Endothelial cell of umbilical vein (primary cell): ENCODE measurements around the gene SCN1B. TPM values are rescaled to one million over a fixed set of nuclear protein-coding genes. Genes with fewer than 3 reads are reported as not detected.

Experiments
- BruUV-seq: library from RNA; stranded (reverse); fragments of 400-500 nt; replicated peaks from 2 replicates; lab custom pipeline; 2021; lab: Mats Ljungman, UMichigan
- CTCF ChIA-PET: fragments of 300-600, 350-600 bp; sonication (Branson Sonifier 250); formaldehyde crosslinking; loops from one replicate; lab custom pipeline; 2021; ENCODE audit warnings: antibody characterized with exemption, inconsistent platforms; lab: Charles Lee
- POLR2A ChIA-PET: fragments of 300-600, 350-600 bp; sonication (Branson Sonifier 250); formaldehyde crosslinking; loops from one replicate; lab custom pipeline; 2021; ENCODE audit warnings: antibody characterized with exemption, inconsistent platforms; lab: Charles Lee
- DNase-seq: peaks from one replicate; pipeline ENCODE4 v3.0.0-alpha.2; 2011; ENCODE audit warnings: low read depth, low spot score
- FAIRE-seq: peaks from 2 replicates; lab custom pipeline; 2011; peaks lifted over from hg19 to GRCh38; lab: Jason Lieb, UNC
- H2AFZ ChIP-seq: 2 replicates; pipeline ENCODE4 v1.6.0; 2012; ENCODE audit warnings: low read depth, low read length, control low read depth, inconsistent platforms
- H3K27ac ChIP-seq: 2 replicates; pipeline ENCODE4 v1.5.1; 2011; ENCODE audit warnings: low read depth, mild to moderate bottlenecking, control low read depth, low read length, moderate library complexity; ENCODE audit not compliant: insufficient read depth
- H3K27me3 ChIP-seq, 2 experiments: 2 replicates each; pipeline versions ENCODE4 v1.6.0 to v1.6.1; 2011; ENCODE audit warnings: low read length in 2 of 2, mixed read lengths in 1 of 2; ENCODE audit not compliant: control insufficient read depth in 2 of 2, insufficient read depth in 2 of 2
- H3K36me3 ChIP-seq, 2 experiments: 2 replicates in 1 of 2; 3 replicates in 1 of 2; pipeline ENCODE4 v1.5.1; 2011; ENCODE audit warnings: low read length in 2 of 2, mild to moderate bottlenecking in 1 of 2, moderate library complexity in 1 of 2; ENCODE audit not compliant: control insufficient read depth in 2 of 2, insufficient read depth in 2 of 2; ENCODE audit errors: extremely low read depth in 1 of 2
- H3K4me1 ChIP-seq: 3 replicates; pipeline ENCODE4 v1.5.1; 2011; ENCODE audit warnings: mild to moderate bottlenecking, low read length; ENCODE audit not compliant: control insufficient read depth, insufficient read depth; ENCODE audit errors: extremely low read depth
- H3K4me2 ChIP-seq: 2 replicates; pipeline ENCODE4 v1.6.1; 2011; ENCODE audit warnings: low read length, control low read depth, mixed read lengths; ENCODE audit not compliant: insufficient read depth
- H3K4me3 ChIP-seq, 3 experiments: fragments of 200-600 bp in 1 of 3; sonication (generic), shearing (Covaris generic) in 1 of 3; replicated peaks in 1 of 3; 2 replicates each; pipeline ENCODE4 v1.5.1; 2011 to 2016; ENCODE audit warnings: control low read depth in 3 of 3, low read length in 3 of 3, mild to moderate bottlenecking in 2 of 3, inconsistent platforms in 1 of 3, low read depth in 1 of 3, moderate library complexity in 1 of 3; ENCODE audit not compliant: insufficient read depth in 1 of 3
- H3K79me2 ChIP-seq: 2 replicates; pipeline ENCODE4 v1.6.0; 2012; ENCODE audit warnings: low read length, inconsistent platforms; ENCODE audit not compliant: control insufficient read depth, insufficient read depth
- H3K9ac ChIP-seq: replicated peaks from 2 replicates; pipeline ENCODE3; 2011; ENCODE audit warnings: low read length, control low read depth; ENCODE audit not compliant: insufficient read depth; ENCODE audit errors: extremely low read depth
- H3K9me1 ChIP-seq: replicated peaks from 3 replicates; pipeline ENCODE4 v1.6.0; 2011; ENCODE audit warnings: mild to moderate bottlenecking, low read length; ENCODE audit not compliant: control insufficient read depth, insufficient read depth; ENCODE audit errors: extremely low read depth
- H3K9me3 ChIP-seq: replicated peaks from 2 replicates; pipeline ENCODE4 v1.5.1; 2012; ENCODE audit warnings: low read length, inconsistent platforms; ENCODE audit not compliant: control insufficient read depth, insufficient read depth
- H4K20me1 ChIP-seq: replicated peaks from 2 replicates; pipeline ENCODE3; 2011; ENCODE audit warnings: mild to moderate bottlenecking, low read length; ENCODE audit not compliant: control insufficient read depth, insufficient read depth; ENCODE audit errors: extremely low read depth
- CTCF ChIP-seq, 2 donors: IDR thresholded peaks; 1 replicate in 1 of 2; 2 replicates in 1 of 2; pipeline ENCODE4 v1.5.1; 2011; ENCODE audit warnings: low read length in 2 of 2, mild to moderate bottlenecking in 2 of 2, moderate library complexity in 2 of 2, control low read depth in 1 of 2, inconsistent platforms in 1 of 2, low read depth in 1 of 2; ENCODE audit not compliant: insufficient read depth in 1 of 2; ENCODE audit errors: extremely low read depth in 1 of 2
- EZH2 ChIP-seq: IDR thresholded peaks from 2 replicates; pipeline ENCODE4 v1.6.1; 2012; ENCODE audit warnings: borderline replicate concordance, low read depth, mild to moderate bottlenecking, moderate library complexity, low read length, inconsistent platforms; ENCODE audit not compliant: severe bottlenecking
- FOS ChIP-seq: IDR thresholded peaks from 2 replicates; pipeline ENCODE4 v1.6.1; 2011; ENCODE audit warnings: mild to moderate bottlenecking, low read length, moderate library complexity, borderline replicate concordance; ENCODE audit not compliant: insufficient read depth
- GATA2 ChIP-seq: IDR thresholded peaks from 2 replicates; pipeline ENCODE4 v1.7.0; 2011; ENCODE audit warnings: low read depth, mild to moderate bottlenecking, moderate library complexity, mixed read lengths, low read length; ENCODE audit not compliant: insufficient read length, insufficient read depth
- JUN ChIP-seq: IDR thresholded peaks from 2 replicates; pipeline ENCODE4 v1.6.1; 2011; ENCODE audit warnings: borderline replicate concordance, low read depth; ENCODE audit not compliant: insufficient read length, insufficient read depth
- MAX ChIP-seq: IDR thresholded peaks from 2 replicates; pipeline ENCODE4 v1.6.1; 2011; ENCODE audit not compliant: insufficient read depth, insufficient read length
- MYC ChIP-seq: IDR thresholded peaks from one replicate; pipeline ENCODE4 v1.6.1; 2011; ENCODE audit warnings: mild to moderate bottlenecking, low read depth, low read length
- POLR2A ChIP-seq: IDR thresholded peaks from 2 replicates; pipeline ENCODE4 v1.6.1; 2012; ENCODE audit warnings: low read depth, mild to moderate bottlenecking, control low read depth, low read length
- POLR2AphosphoS5 ChIP-seq: IDR thresholded peaks from 2 replicates; pipeline ENCODE4 v1.6.1; 2012; ENCODE audit warnings: low read depth, mild to moderate bottlenecking, control low read depth, low read length, moderate library complexity; ENCODE audit not compliant: insufficient read depth
- dilution Hi-C: fragments of 300-500 bp; cut with MboI; formaldehyde crosslinking; loops from one replicate; pipeline ENCODE4 v1.15.0; 2019; ENCODE audit warnings: low sequenced_read_pairs; ENCODE audit not compliant: extremely low pct_ligation_motif_present
- intact Hi-C: fragments of 100-400 bp; cut with micrococcal nuclease; formaldehyde crosslinking; loops from one replicate; pipeline ENCODE4 v1.10.0; 2022
- polyA plus RNA-seq, 4 experiments: library from polyadenylated mRNA; depleted of rRNA in 3 of 4; stranded (reverse) in 3 of 4; unstranded in 1 of 4; fragments of >200 nt; gene quantifications; 2 replicates each; pipeline versions ENCODE4 v1.2.1 to v1.2.3, GENCODE V29; 2011 to 2012; ENCODE audit warnings: missing spikeins in 1 of 4
- total RNA-seq: library from RNA; stranded (reverse); gene quantifications from 2 replicates; pipeline ENCODE4 v1.2.3, GENCODE V29; 2021

Gene SCN1B
- total and polyA plus RNA-seq, 2 donors (not counting 3 experiments of a cell fraction or from before 2014, with no cell fraction given), result 11.2 to 14.2 TPM

GRCh38 chr19:35054626-35055025, 24.4 kb downstream of the SCN1B start:
- Histone ChIP-seq H3K9ac (no peak overlapping the region), H3K4me1 (no peaks in the 10 kb centered on the region), H3K27ac (no peak overlapping the region), H3K4me2 (no peak overlapping the region), H3K9me1 (no peaks in the 10 kb centered on the region), H3K36me3 (no peaks in the 10 kb centered on the region), H3K4me3 (no peak overlapping the region), H3K9me3 (no peaks in the 10 kb centered on the region), H2AFZ (no peak overlapping the region), H3K27me3 (peaks cover 0 to 3% of the 10 kb centered on the region in 2 experiments), H4K20me1 (no peaks in the 10 kb centered on the region), H3K79me2 (no peaks in the 10 kb centered on the region)
- TF ChIP-seq GATA2 (no peak), POLR2A (no peak), FOS (no peak), MAX (no peak), POLR2AphosphoS5 (no peak)
- FAIRE-seq (no peak), DNase-seq (no peak)
- POLR2A ChIA-PET, result no interaction called here
- intact Hi-C loops (no loop called here), dilution Hi-C loops (no loop called here)
- CTCF ChIA-PET, result interaction anchor here (0.8 to 4.4 kb wide), 4 partner anchors 9 to 81 kb away, joined by 3 to 35 read pairs (median 6); no protein-coding TSS in a partner anchor
- no TSS peak for BruUV-seq

- TF ChIP-seq JUN, result no peak
- no peak for TF ChIP-seq POLR2A
- no peak for TF ChIP-seq POLR2AphosphoS5
- no peak for TF ChIP-seq GATA2
- TF ChIP-seq MAX, result no peak
- TF ChIP-seq FOS, result no peak
- no peak for TF ChIP-seq MYC
- TF ChIP-seq CTCF (IDR thresholded peaks at IDR 0.05; ENCODE audit: extremely low read depth in 1 of 2, insufficient read depth in 1 of 2, low read depth in 1 of 2, low read length in 2 of 2), result no peak
- no peak for TF ChIP-seq EZH2
- Histone ChIP-seq H3K9ac (no peak overlapping the region), H3K36me3 (no peaks in the 10 kb centered on the region), H2AFZ (no peak overlapping the region), H3K9me3 (no peaks in the 10 kb centered on the region), H3K4me2 (no peak overlapping the region), H3K4me1 (no peaks in the 10 kb centered on the region), H3K27me3 (peaks cover 0 to 3% of the 10 kb centered on the region in 2 experiments), H3K9me1 (no peaks in the 10 kb centered on the region), H4K20me1 (no peaks in the 10 kb centered on the region), H3K79me2 (no peaks in the 10 kb centered on the region), H3K27ac (no peak overlapping the region), H3K4me3 (no peak overlapping the region)
- no peak for FAIRE-seq
- intact Hi-C loops, result no loop called here
- DNase-seq, result no peak
- BruUV-seq, result no TSS peak
- ChIA-PET POLR2A (interaction anchor here (0.7 kb wide), 1 partner anchor 14 kb away, joined by 4 read pairs; no protein-coding TSS in a partner anchor), CTCF (interaction anchor here (1.1 to 4.4 kb wide), 4 partner anchors 10 to 24 kb away, joined by 3 to 35 read pairs (median 6); no protein-coding TSS in a partner anchor)
- dilution Hi-C loops, result no loop called here
These were observed 25.5 kb downstream of the SCN1B start for GRCh38 chr19:35055715-35056179.
